GM19463 (cell line): Measurements from ENCODE around the gene MITF.

Experiments
- ATAC-seq: cut with Tn5 transposase; IDR thresholded peaks from one replicate; pipeline ENCODE4 v1.9.1; 2021; ENCODE audit warnings: mild to moderate bottlenecking, moderate library complexity; ENCODE audit not compliant: unreplicated experiment

MITF gene

DNA sequence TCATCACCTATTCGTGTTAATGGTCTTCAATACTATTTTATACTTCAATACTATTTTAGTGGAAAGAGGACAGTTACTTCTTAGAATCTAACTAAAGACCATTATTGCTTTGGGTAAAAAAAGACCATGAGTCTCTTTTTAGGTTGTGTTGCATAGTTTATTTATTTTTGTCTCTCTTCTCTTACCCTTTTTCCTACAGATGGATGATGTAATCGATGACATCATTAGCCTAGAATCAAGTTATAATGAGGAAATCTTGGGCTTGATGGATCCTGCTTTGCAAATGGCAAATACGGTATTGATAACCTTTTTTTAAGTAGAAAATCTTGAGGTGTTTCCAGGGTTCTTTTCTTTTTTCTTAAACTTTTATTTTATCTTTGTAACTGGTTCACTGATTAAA is 201.8 kb downstream of the MITF start:
- no peak for ATAC-seq

DNA sequence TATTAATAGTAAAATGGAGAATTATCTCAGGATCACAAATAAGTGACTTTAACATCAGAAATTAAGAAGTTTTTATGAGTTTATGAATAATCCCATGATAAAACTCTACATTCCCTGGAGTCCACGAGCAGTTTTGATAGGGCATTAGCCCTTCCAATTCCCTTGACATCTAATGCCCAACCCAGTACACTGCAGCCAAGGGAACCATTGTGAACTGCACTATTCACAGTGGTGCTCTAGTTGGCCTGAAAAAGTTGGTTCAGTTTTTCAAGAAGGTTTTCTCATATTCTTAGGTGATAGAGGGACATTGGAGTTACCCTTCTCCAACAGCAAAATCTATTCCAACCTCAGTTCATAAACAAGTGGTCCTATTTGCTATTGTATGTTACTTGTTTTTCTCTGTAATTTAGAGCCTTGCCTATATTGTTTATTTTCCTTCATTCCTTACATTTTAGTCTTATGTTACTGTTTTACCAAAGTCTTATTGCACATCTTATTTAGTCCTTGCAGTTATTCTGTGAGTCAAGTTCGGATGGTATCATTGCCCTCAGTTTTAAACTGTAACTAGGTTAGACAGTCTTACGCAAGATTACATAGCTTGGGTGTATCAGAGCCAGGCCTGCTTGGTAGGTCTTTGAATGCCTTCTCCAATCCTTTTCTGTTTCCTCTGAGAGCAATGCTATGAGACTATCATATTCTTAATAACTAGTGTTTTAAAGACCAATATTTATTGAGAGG is 202.3 kb downstream of the MITF start:
- no peak for ATAC-seq

GRCh38 chr3:69944931-69945493 is 205.7 kb downstream of the MITF start:
- ATAC-seq, result no peak

- ATAC-seq, result no peak
Observed at GRCh38 chr3:69948246-69948862, 209.1 kb downstream of the MITF start.

- no peak for ATAC-seq
Observed at GRCh38 chr3:69951616-69952015, 212.4 kb downstream of the MITF start.

- ATAC-seq, result no peak
Observed at GRCh38 chr3:69959581-69959980, 220.3 kb downstream of the MITF start.

- no peak for ATAC-seq
Observed at GRCh38 chr3:69961706-69962439, 222.6 kb downstream of the MITF start.

DNA sequence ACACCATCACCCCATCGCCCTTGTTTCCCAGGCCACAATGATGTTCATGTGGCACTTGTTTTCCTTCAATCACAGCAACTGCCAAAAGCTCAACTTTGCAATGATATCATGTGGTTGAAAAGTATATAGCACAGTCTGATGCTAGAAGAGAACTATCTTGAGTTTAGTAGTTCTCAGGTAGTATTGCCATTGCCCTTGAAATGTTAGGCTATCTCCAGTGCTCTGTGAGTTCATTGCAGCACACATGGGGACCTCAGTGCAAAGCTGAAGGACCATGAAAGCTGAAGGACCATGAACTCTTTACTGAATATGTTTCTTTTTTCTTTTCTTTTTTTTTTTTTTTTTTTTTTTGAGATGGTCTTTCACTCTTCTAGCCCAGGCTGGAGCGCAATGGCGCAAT is 224.4 kb downstream of the MITF start:
- no peak for ATAC-seq

DNA sequence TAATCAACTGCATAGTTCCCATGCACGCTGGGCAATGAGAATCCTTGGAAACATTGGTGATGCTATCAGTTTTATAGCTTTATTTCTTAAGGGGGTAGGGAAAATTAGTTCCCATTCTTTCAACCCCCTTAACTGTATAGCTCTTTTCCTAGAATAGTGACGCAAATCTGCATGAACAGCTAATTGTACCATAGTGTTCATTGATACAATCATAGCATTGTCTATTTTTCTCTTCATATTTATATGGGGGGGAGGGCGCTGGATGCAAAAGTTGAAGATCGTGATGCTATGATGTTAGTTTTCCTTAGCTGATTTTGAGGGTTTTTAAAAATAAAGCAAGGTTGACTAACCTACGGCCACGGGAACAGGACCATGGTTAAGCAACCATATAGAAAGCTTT is 227.9 kb downstream of the MITF start:
- no peak for ATAC-seq

DNA sequence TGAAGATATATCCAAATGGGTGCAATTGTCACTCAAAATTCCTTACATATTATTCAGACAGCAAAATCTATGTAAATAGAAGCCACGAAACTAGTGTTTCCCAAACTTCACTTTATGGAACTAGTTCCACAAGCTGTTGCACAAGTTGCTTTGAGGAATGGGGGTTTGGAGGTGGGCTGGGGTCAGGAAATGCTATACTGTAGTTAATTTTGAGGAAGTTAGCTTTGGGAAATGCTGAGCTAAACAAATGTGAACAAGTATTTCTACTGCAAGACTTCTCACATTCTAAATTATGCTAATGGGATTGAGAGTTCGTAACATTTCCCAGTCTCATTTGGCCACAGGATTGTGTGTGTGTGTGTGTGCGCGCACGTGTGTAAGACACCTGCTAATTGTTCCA is 231.6 kb downstream of the MITF start:
- ATAC-seq, result no peak

GRCh38 chr3:69972672-69973071 is 233.4 kb downstream of the MITF start:
- no peak for ATAC-seq

GRCh38 chr3:69976021-69976420 is 236.8 kb downstream of the MITF start:
- no peak for ATAC-seq

GRCh38 chr3:69983546-69984265 is 244.4 kb downstream of the MITF start:
- ATAC-seq, result no peak

GRCh38 chr3:69985266-69985665 is 246.0 kb downstream of the MITF start:
- no peak for ATAC-seq

GRCh38 chr3:69986419-69986818 is 247.2 kb downstream of the MITF start:
- no peak for ATAC-seq

- no peak for ATAC-seq
Observed at GRCh38 chr3:69987833-69988232, 248.6 kb downstream of the MITF start.

GRCh38 chr3:69993757-69994156 is 254.5 kb downstream of the MITF start:
- ATAC-seq, result no peak

GRCh38 chr3:69994919-69995318 is 255.7 kb downstream of the MITF start:
- no peak for ATAC-seq

DNA sequence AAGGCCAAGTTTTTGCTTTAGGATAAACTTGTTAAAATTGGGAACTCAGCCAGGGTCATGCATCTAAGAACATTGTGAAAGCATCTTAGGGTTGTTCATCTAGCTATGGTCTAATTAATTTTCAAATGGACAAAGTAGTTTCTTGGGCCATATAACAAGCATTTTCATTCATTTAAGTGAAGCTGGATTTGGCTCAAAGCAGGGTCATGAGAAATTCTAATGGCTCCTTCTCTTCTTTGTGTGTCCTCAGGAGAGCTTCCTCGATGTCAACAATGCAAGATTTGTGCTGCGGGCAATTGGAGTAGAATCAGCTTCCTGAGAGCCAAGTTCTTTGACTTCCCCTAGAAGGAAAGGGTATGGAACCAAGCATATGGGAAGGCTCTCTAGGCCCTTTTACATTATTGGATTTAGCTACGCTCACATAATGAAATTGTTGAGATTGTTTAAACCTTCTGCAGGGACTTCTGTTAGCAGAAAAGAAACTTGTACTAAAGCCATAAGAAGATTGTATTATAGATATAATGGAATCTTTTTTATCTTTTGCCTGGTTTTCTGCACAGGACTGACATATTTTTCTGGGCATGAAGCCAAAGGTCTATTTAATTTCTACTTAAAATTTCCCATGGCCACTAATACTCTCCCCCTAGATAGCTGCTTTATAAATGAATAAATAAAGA is 258.5 kb downstream of the MITF start:
- no peak for ATAC-seq

- ATAC-seq, result no peak
Observed at GRCh38 chr3:69998759-69999139, 259.5 kb downstream of the MITF start.
